Heart left ventricle (tissue), 13 donors: ENCODE results near the gene INO80.

Experiments
- CTCF ChIP-seq, 12 donors: fragments of 200-600 bp; sonication (generic) in 4 of 12; IDR thresholded peaks; one replicate each; pipeline versions ENCODE4 v1.5.0 to v1.8.0; 2018 to 2022; ENCODE audit warnings: antibody characterized with exemption in 12 of 12, mild to moderate bottlenecking in 5 of 12
- POLR2A ChIP-seq, 2 donors: fragments of 450-650 bp; IDR thresholded peaks; one replicate each; pipeline ENCODE4 v1.6.1; 2017; ENCODE audit warnings: antibody characterized with exemption in 2 of 2, mild to moderate bottlenecking in 2 of 2, moderate library complexity in 2 of 2
- donor health status: ischemic (EF 13 %, LVEDD 7.1; RV severe dilation, severe dysfunction).
- donor health status: DM: no; HTN: yes; CAD: no.
- donor health status: DM: no; HTN: no; CAD: no.
- donor health status: ischemic (EF 25% LVEDD 6.9; RV normal size, moderate dysfunction).
- donor health status: ischemic (EF 25% LVEDD 5.7; RV mildly dilated, moderate dysfunction).
- donor health status: ischemic (EF 35%, LVEDD 5.7; RV mildly dilated, moderate dysfunction).
- donor health status: nonischemic (EF 11% LVEDD 7.7; RV severe dilation, severe dysfunction).
- donor health status: DM: yes; HTN: yes; CAD: no.
- donor health status: PGD.
- donor health status: ischemic (EF 29% LVEDD 5.4; RV normal size, mild dysfunction).
- donor health status: nonischemic (EF 23%, LVEDD 6.1; RV moderate dilation, normal function).

GRCh38 chr15:40949756-40950207, 166.3 kb downstream of the INO80 start:
- no peak for TF ChIP-seq CTCF (IDR thresholded peaks at IDR 0.05)
- no peak for TF ChIP-seq POLR2A (IDR thresholded peaks at IDR 0.05)
